Measurements from ENCODE around the gene WDR35. TPM values are rescaled to one million over a fixed set of nuclear protein-coding genes. Genes with fewer than 3 reads are reported as not detected.
"Not testable (repeated sequence)": the region's sequence is repeated elsewhere in the genome, so short reads cannot be mapped to it uniquely, and the experiment has no call there.

WDR35 gene
- total RNA-seq, 4 donors from 2014 or later: 17.6 to 19.2 (median 18.1) TPM

DNA sequence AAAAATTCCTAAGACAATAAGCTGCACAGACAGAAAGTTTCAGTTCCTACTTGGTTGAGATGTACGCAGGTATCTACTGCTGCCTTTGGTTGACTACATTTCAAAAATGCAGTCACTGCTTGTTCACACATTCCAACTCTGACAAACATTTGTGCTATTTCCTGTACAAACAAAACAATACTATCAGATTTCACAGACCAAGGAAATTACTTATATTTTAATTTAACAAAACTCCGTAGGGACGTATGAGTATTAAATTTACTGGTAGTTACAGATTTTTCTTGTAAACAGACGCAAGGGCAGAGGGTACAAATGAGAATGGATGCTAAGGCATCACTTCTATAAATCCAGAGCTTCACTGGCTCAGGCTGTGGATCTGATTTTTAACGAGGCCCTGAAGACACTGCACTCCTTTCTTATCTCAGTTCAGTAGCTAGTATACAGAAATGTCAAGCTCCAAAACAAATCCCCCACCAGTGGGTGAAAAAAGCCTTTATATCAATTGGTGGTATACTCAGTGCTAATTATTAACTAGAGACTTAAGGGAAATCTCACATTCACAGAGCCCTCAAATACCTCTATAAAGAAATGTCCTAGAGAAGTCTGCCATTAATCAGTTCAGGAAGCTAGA, 56.4 kb downstream of the WDR35 start:
- peak overlapping the region in 1 of 3 donors; percentile 11 for H3K27ac ChIP-seq
- peaks cover 22% of the 10 kb centered on the region in 2 donors for H3K36me3 ChIP-seq
- WGBS, 2 donors: 66% methylated on average over 5 of the region's 5 CpGs
- TF ChIP-seq, protein P1, sequence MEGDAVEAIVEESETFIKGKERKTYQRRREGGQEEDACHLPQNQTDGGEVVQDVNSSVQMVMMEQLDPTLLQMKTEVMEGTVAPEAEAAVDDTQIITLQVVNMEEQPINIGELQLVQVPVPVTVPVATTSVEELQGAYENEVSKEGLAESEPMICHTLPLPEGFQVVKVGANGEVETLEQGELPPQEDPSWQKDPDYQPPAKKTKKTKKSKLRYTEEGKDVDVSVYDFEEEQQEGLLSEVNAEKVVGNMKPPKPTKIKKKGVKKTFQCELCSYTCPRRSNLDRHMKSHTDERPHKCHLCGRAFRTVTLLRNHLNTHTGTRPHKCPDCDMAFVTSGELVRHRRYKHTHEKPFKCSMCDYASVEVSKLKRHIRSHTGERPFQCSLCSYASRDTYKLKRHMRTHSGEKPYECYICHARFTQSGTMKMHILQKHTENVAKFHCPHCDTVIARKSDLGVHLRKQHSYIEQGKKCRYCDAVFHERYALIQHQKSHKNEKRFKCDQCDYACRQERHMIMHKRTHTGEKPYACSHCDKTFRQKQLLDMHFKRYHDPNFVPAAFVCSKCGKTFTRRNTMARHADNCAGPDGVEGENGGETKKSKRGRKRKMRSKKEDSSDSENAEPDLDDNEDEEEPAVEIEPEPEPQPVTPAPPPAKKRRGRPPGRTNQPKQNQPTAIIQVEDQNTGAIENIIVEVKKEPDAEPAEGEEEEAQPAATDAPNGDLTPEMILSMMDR (IDR thresholded peaks at IDR 0.05): no peak
- no peak for TF ChIP-seq POLR2A (IDR thresholded peaks at IDR 0.05)
- no peaks in the 10 kb centered on the region for H3K27me3 ChIP-seq
- intact Hi-C loops (cut with DNase I): no loop called here
- H3K4me1 ChIP-seq: peaks cover 0 to 7% of the 10 kb centered on the region in 2 donors
- no peaks in the 10 kb centered on the region for H3K9me3 ChIP-seq
- no peak overlapping the region for H3K4me3 ChIP-seq (replicated peaks in 1 of 3)
- no peak for DNase-seq

GRCh38 chr2:19932928-19933327, 57.0 kb downstream of the WDR35 start:
- Histone ChIP-seq H3K36me3 (peaks cover 20 to 21% of the 10 kb centered on the region in 2 donors), H3K9me3 (no peaks in the 10 kb centered on the region), H3K27me3 (no peaks in the 10 kb centered on the region), H3K27ac (peak overlapping the region in 1 of 3 donors; percentile 11), H3K4me3 (replicated peaks in 1 of 3) (no peak overlapping the region), H3K4me1 (peaks cover 0 to 7% of the 10 kb centered on the region in 2 donors)
- 87 to 93% methylated on average over 2 of the region's 2 CpGs for WGBS, 2 donors
- no peak for DNase-seq
- TF ChIP-seq POLR2A (IDR thresholded peaks at IDR 0.05): no peak
- TF ChIP-seq, protein P1 (IDR thresholded peaks at IDR 0.05): no peak
- intact Hi-C loops (cut with DNase I): no loop called here

DNA sequence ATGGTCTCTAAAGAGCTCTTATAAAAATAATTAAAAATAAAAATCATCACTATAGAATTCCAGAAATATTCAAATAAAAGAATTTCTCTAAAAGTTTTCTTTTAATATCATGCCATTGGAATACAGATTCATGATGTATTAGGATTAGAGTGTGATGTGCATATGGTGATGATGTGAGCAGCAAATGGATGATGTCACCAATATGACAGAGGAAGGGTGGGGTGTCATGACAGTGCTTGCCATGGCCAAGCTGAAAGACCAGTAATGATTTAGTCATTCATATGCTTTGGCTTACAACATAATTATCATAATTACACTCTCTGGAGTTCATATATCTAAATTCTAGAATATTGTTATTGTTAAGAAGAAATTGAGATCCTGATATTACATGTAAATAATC, 60.7 kb downstream of the WDR35 start:
- Histone ChIP-seq H3K9me3 (no peaks in the 10 kb centered on the region), H3K4me1 (peaks cover 0 to 7% of the 10 kb centered on the region in 2 donors), H3K27ac (no peak overlapping the region), H3K4me3 (replicated peaks in 1 of 3) (no peak overlapping the region), H3K36me3 (peaks cover 3 to 11% of the 10 kb centered on the region in 2 donors), H3K27me3 (no peaks in the 10 kb centered on the region)
- TF ChIP-seq POLR2A (IDR thresholded peaks at IDR 0.05): no peak
- TF ChIP-seq, protein P1 (IDR thresholded peaks at IDR 0.05): no peak
- no peak for DNase-seq
- intact Hi-C loops (cut with DNase I): no loop called here

DNA sequence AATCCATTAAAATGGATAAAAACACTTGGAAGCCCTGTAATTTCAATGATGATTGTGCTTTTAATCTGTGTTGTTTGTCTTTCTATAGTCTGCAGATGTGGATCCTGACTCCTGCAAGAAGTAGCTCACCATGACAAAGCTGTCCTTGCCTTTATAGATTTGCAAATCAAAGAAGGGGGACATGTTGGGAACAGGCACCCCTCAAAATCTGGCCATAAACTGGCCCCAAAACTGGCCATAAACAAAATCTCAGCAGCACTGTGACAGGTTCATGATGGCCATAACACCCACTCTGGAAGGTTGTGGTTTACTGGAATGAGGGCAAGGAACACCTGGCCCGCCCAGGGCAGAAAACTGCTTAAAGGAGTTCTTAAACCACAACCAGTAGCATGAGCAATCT, 62.1 kb downstream of the WDR35 start:
- H3K27me3 ChIP-seq; H3K4me1 ChIP-seq; intact Hi-C loops (cut with DNase I); DNase-seq; H3K9me3 ChIP-seq; H3K4me3 ChIP-seq (replicated peaks in 1 of 3); H3K27ac ChIP-seq: not testable (repeated sequence)
- 92 to 100% methylated on average over 1 of the region's 1 CpG for WGBS, 2 donors
- H3K36me3 ChIP-seq: peaks cover 3 to 11% of the 10 kb centered on the region in 2 donors

DNA sequence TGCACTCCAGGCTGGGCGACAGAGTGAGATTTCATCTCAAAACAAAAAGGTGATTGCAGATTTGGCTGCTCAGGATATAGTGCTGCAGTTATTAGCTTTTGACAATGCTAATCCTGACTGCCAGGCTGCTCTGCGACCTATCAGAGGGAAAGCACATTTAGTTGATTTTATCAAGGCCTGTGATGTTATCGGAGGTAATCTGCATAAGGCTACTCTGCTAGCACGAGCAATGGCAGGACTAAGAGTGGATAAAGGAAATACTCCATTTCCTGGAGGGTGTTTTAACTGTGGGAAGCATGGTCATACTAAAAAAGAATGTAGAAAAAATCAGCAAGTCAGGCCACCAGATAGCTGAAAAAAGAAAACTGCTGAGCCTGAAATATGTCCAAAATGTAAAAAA, 65.4 kb downstream of the WDR35 start:
- H3K4me1 ChIP-seq; H3K27me3 ChIP-seq; intact Hi-C loops (cut with DNase I); H3K9me3 ChIP-seq; H3K27ac ChIP-seq; DNase-seq; H3K4me3 ChIP-seq (replicated peaks in 1 of 3): not testable (repeated sequence)
- WGBS, 2 donors: 74 to 88% methylated on average over 4 of the region's 4 CpGs
- H3K36me3 ChIP-seq: peaks cover 0 to 11% of the 10 kb centered on the region in 2 donors

DNA sequence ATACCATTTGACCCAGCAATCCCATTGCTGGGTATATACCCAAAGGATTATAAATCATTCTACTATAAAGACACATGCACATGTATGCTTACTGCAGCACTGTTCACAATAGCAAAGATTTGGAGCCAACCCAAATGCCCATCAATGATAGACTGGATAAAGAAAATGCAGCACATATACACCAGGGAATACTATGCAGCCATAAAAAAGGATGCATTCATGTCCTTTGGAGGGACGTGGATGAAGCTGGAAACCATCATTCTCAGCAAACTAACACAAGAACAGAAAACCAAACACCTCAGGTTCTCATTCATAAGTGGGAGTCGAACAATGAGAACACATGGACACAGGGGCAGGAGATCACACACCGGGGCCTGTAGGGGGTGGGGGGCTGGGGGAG, 67.7 kb downstream of the WDR35 start:
- H3K9me3 ChIP-seq; H3K27ac ChIP-seq; H3K27me3 ChIP-seq; H3K4me1 ChIP-seq; DNase-seq; H3K4me3 ChIP-seq (replicated peaks in 1 of 3); H3K36me3 ChIP-seq; intact Hi-C loops (cut with DNase I): not testable (repeated sequence)
- WGBS, 2 donors: 84 to 87% methylated on average over 3 of the region's 3 CpGs
